K562 (cell line): Measurements from ENCODE around the gene CCDC187. TPM values are rescaled to one million over a fixed set of nuclear protein-coding genes. Genes with fewer than 3 reads are reported as not detected.

Experiments used
- IRF2 ChIP-seq: sonication (generic); formaldehyde crosslinking; IDR thresholded peaks from 2 replicates; pipeline ENCODE4 v1.8.1; 2022; ENCODE audit warnings: mild to moderate bottlenecking, missing genetic modification reagents
- NFE2 ChIP-seq: IDR thresholded peaks from 2 replicates; pipeline ENCODE4 v1.6.1; 2014; ENCODE audit warnings: antibody characterized with exemption, low read depth
- POLR3A ChIP-seq: IDR thresholded peaks from 2 replicates; pipeline ENCODE4 v1.6.1; 2011; ENCODE audit warnings: borderline replicate concordance, mild to moderate bottlenecking, moderate library complexity; ENCODE audit not compliant: insufficient read length, insufficient read depth; ENCODE audit errors: extremely low read depth
- PYGO2 ChIP-seq: fragments of 450-650 bp; IDR thresholded peaks from 2 replicates; pipeline ENCODE4 v1.6.1; 2016; ENCODE audit warnings: mild to moderate bottlenecking, missing genetic modification characterization, moderate library complexity, missing compliant biosample characterization
- ZNF384 ChIP-seq: IDR thresholded peaks from 2 replicates; pipeline ENCODE4 v1.6.1; 2012; ENCODE audit warnings: low read depth, low read length, improper control_type of control experiment
- polyA plus RNA-seq, 8 experiments: library from polyadenylated mRNA; depleted of rRNA in 4 of 8; stranded (reverse) in 5 of 8; unstranded in 3 of 8; fragments of >200 nt; fragmentation: Nextera tagmentation in 2 of 8; fragmentation: Illumina TruSeq in 1 of 8; extraction: Ambion mirVana in 2 of 8; extraction: Trizol in 1 of 8; gene quantifications; 2 replicates each; pipeline versions ENCODE4 v1.2.1 to v1.2.3, GENCODE V29; 2011 to 2014; ENCODE audit warnings: inconsistent platforms in 1 of 8, missing spikeins in 1 of 8
- total RNA-seq, 7 experiments: library from RNA; depleted of rRNA in 6 of 7; stranded (reverse); fragments of >200 nt in 6 of 7; fragmentation: Illumina TruSeq in 2 of 7; extraction: Trizol in 2 of 7; gene quantifications; 2 replicates each; pipeline versions ENCODE4 v1.2.1 to v1.2.3, GENCODE V29; 2011 to 2021; ENCODE audit warnings: low replicate concordance in 1 of 7
- TF ChIP-seq, protein P1 (sequence below), 2 experiments: fragments of 450-650 bp; formaldehyde crosslinking in 1 of 2; IDR thresholded peaks; 2 replicates each; pipeline versions ENCODE4 v1.4.0 to v1.6.1; 2014 to 2020; ENCODE audit warnings: mild to moderate bottlenecking in 2 of 2, borderline replicate concordance in 1 of 2, low read depth in 1 of 2
- TF ChIP-seq, protein P2 (sequence below): fragments of 450-650 bp; formaldehyde crosslinking; IDR thresholded peaks from 2 replicates; pipeline ENCODE4 v1.4.0; 2020; ENCODE audit warnings: mild to moderate bottlenecking
- TF ChIP-seq, protein P3 (sequence below), 2 experiments: IDR thresholded peaks; 2 replicates each; pipeline ENCODE4 v1.6.1; 2012; ENCODE audit warnings: improper control_type of control experiment in 2 of 2, low read depth in 2 of 2, low read length in 2 of 2, borderline replicate concordance in 1 of 2
- TF ChIP-seq, protein P4 (sequence below): fragments of 450-650 bp; IDR thresholded peaks from 2 replicates; pipeline ENCODE4 v1.6.1; 2017; ENCODE audit warnings: antibody characterized with exemption, mild to moderate bottlenecking

CCDC187 gene
- total and polyA plus RNA-seq, 9 of the 15 experiments (the other 6 are each of a cell fraction or from before 2014, with no cell fraction given) = not detected

DNA sequence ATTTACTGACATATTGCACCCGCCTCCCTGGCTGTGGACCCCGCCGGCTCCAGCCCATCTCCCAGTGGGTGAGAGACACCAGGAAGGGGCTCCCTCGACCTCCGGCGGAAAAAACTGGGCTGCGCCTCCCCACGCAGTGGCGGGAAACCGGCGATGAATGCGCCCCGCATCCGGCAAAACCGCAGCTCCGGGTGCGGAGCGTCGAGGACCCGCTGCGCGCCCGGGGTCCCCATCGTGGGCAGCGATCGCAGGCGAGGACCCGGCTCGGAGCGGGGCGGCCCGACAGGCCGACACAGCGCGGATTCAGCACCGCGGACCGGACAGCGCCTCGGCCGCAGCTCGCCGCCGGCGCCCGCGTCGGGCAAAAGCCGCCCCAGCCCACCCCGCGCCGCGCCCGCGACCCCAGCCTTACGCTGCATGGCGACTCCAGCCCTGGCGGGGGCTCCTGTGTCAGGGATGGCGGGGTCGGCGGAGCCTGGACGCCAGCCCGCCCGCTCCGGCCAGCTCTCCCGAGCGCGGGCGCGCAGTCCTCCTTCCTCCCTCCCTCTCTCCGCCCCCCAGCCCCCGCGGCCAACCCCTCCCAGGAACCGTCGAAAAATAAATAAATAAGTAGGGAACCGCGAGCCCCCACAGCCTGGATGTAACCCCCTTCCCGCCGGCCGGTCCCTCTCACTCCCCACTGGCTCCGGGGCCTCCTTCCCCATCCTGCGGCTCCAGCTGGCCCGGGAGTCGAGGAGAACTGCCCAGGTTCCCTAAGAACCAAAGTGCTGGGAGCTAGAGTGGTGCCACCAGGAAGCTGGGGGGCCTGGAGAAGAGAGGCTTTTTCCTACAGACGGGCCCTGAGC lies 102.1 kb downstream of the CCDC187 start (continued):
- TF ChIP-seq, protein P1, sequence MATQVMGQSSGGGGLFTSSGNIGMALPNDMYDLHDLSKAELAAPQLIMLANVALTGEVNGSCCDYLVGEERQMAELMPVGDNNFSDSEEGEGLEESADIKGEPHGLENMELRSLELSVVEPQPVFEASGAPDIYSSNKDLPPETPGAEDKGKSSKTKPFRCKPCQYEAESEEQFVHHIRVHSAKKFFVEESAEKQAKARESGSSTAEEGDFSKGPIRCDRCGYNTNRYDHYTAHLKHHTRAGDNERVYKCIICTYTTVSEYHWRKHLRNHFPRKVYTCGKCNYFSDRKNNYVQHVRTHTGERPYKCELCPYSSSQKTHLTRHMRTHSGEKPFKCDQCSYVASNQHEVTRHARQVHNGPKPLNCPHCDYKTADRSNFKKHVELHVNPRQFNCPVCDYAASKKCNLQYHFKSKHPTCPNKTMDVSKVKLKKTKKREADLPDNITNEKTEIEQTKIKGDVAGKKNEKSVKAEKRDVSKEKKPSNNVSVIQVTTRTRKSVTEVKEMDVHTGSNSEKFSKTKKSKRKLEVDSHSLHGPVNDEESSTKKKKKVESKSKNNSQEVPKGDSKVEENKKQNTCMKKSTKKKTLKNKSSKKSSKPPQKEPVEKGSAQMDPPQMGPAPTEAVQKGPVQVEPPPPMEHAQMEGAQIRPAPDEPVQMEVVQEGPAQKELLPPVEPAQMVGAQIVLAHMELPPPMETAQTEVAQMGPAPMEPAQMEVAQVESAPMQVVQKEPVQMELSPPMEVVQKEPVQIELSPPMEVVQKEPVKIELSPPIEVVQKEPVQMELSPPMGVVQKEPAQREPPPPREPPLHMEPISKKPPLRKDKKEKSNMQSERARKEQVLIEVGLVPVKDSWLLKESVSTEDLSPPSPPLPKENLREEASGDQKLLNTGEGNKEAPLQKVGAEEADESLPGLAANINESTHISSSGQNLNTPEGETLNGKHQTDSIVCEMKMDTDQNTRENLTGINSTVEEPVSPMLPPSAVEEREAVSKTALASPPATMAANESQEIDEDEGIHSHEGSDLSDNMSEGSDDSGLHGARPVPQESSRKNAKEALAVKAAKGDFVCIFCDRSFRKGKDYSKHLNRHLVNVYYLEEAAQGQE (IDR thresholded peaks at IDR 0.05; ENCODE audit: borderline replicate concordance) = peak; percentile 99
- TF ChIP-seq, protein P1 (CRISPR knock-in tag; IDR thresholded peaks at IDR 0.05; ENCODE audit: low read depth) = peak; percentile 99
- TF ChIP-seq, protein P2, sequence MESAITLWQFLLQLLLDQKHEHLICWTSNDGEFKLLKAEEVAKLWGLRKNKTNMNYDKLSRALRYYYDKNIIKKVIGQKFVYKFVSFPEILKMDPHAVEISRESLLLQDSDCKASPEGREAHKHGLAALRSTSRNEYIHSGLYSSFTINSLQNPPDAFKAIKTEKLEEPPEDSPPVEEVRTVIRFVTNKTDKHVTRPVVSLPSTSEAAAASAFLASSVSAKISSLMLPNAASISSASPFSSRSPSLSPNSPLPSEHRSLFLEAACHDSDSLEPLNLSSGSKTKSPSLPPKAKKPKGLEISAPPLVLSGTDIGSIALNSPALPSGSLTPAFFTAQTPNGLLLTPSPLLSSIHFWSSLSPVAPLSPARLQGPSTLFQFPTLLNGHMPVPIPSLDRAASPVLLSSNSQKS (CRISPR knock-in tag) = no peak
- TF ChIP-seq ZNF384 (no peak), IRF2 (CRISPR knock-in tag) (no peak), PYGO2 (no peak), NFE2 (no peak), POLR3A (no peak)
- TF ChIP-seq, protein P3, sequence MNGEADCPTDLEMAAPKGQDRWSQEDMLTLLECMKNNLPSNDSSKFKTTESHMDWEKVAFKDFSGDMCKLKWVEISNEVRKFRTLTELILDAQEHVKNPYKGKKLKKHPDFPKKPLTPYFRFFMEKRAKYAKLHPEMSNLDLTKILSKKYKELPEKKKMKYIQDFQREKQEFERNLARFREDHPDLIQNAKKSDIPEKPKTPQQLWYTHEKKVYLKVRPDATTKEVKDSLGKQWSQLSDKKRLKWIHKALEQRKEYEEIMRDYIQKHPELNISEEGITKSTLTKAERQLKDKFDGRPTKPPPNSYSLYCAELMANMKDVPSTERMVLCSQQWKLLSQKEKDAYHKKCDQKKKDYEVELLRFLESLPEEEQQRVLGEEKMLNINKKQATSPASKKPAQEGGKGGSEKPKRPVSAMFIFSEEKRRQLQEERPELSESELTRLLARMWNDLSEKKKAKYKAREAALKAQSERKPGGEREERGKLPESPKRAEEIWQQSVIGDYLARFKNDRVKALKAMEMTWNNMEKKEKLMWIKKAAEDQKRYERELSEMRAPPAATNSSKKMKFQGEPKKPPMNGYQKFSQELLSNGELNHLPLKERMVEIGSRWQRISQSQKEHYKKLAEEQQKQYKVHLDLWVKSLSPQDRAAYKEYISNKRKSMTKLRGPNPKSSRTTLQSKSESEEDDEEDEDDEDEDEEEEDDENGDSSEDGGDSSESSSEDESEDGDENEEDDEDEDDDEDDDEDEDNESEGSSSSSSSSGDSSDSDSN (IDR thresholded peaks at IDR 0.05; ENCODE audit: borderline replicate concordance in 1 of 2, low read depth in 2 of 2, low read length in 2 of 2) = peak in 1 of 2 experiments; percentile 26; a peak in 1 of 4 replicates
- TF ChIP-seq, protein P4, sequence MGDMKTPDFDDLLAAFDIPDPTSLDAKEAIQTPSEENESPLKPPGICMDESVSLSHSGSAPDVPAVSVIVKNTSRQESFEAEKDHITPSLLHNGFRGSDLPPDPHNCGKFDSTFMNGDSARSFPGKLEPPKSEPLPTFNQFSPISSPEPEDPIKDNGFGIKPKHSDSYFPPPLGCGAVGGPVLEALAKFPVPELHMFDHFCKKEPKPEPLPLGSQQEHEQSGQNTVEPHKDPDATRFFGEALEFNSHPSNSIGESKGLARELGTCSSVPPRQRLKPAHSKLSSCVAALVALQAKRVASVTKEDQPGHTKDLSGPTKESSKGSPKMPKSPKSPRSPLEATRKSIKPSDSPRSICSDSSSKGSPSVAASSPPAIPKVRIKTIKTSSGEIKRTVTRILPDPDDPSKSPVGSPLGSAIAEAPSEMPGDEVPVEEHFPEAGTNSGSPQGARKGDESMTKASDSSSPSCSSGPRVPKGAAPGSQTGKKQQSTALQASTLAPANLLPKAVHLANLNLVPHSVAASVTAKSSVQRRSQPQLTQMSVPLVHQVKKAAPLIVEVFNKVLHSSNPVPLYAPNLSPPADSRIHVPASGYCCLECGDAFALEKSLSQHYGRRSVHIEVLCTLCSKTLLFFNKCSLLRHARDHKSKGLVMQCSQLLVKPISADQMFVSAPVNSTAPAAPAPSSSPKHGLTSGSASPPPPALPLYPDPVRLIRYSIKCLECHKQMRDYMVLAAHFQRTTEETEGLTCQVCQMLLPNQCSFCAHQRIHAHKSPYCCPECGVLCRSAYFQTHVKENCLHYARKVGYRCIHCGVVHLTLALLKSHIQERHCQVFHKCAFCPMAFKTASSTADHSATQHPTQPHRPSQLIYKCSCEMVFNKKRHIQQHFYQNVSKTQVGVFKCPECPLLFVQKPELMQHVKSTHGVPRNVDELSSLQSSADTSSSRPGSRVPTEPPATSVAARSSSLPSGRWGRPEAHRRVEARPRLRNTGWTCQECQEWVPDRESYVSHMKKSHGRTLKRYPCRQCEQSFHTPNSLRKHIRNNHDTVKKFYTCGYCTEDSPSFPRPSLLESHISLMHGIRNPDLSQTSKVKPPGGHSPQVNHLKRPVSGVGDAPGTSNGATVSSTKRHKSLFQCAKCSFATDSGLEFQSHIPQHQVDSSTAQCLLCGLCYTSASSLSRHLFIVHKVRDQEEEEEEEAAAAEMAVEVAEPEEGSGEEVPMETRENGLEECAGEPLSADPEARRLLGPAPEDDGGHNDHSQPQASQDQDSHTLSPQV = no peak
